ENCODE results near the gene HP. TPM values are rescaled to one million over a fixed set of nuclear protein-coding genes. Genes with fewer than 3 reads are reported as not detected.

HP gene
- total RNA-seq, 1 experiment from 2014 or later: not detected

GRCh38 chr16:72025404-72026114, 28.7 kb upstream of the HP start:
- Histone ChIP-seq H3K36me3 (no peaks in the 10 kb centered on the region), H3K4me3 (no peak overlapping the region), H3K27me3 (no peaks in the 10 kb centered on the region), H3K27ac (no peak overlapping the region), H3K9me3 (replicated peaks) (no peaks in the 10 kb centered on the region), H3K4me1 (no peaks in the 10 kb centered on the region)
- DNase-seq: no peak

- no peak for DNase-seq
- no peaks in the 10 kb centered on the region for H3K36me3 ChIP-seq
- H3K27ac ChIP-seq: no peak overlapping the region
- no peaks in the 10 kb centered on the region for H3K9me3 ChIP-seq (replicated peaks)
- no peaks in the 10 kb centered on the region for H3K27me3 ChIP-seq
- H3K4me3 ChIP-seq: no peak overlapping the region
- H3K4me1 ChIP-seq: no peaks in the 10 kb centered on the region
These were observed 26.5 kb upstream of the HP start for GRCh38 chr16:72027669-72028378.

GRCh38 chr16:72029567-72030271, 24.6 kb upstream of the HP start:
- no peaks in the 10 kb centered on the region for H3K36me3 ChIP-seq
- H3K27me3 ChIP-seq: no peaks in the 10 kb centered on the region
- H3K4me3 ChIP-seq: no peak overlapping the region
- H3K9me3 ChIP-seq (replicated peaks): no peaks in the 10 kb centered on the region
- no peak for DNase-seq
- H3K27ac ChIP-seq: no peak overlapping the region
- no peaks in the 10 kb centered on the region for H3K4me1 ChIP-seq

DNA sequence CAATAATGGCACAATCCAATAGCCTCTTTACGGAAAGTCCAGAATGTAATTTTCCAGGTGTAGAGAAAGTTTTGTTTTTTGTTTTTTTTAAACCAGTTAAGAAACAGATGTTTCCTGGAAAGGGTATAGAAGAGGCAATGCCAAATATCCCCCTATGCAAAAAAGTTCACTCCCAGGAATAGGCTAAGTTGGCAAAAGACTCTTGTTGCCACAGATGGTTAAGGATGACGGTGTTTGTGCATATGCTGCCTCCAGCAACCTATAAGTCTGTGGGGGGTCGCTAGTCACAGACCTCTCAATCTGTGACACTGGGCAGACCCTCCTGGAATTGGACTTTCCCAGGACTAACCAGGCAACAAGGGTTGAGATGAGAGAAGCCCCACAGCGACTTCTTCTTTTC, 20.9 kb upstream of the HP start:
- Histone ChIP-seq H3K36me3 (no peaks in the 10 kb centered on the region), H3K4me1 (no peaks in the 10 kb centered on the region)
- DNase-seq: no peak

DNA sequence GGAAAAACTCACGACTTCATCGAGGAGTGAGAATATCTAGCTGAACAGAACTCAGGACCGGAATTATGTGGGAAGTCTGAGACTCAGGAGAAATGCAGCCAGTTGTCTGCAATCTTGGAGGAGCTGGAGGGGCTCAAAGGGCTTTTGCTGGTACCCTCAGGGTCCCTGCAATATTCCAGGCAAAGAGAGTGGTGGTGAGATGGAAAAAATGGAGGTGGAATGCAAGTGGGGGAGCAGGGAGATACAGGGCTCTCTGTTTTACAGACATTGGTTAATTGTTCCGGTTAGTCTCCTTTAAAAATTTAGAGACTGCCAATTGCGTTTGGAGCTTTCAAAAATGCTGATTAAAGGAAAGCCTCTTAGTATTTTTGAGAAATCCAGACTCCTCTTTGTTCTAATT, 18.2 kb upstream of the HP start:
- no peaks in the 10 kb centered on the region for H3K27me3 ChIP-seq
- H3K27ac ChIP-seq: no peak overlapping the region
- no peaks in the 10 kb centered on the region for H3K4me1 ChIP-seq
- no peak for DNase-seq
- no peaks in the 10 kb centered on the region for H3K36me3 ChIP-seq
- H3K9me3 ChIP-seq (replicated peaks): no peaks in the 10 kb centered on the region
- no peak overlapping the region for H3K4me3 ChIP-seq

More for the DNA sequence above, 20.9 kb upstream of the HP start:
- no peak overlapping the region for H3K4me3 ChIP-seq
- H3K27me3 ChIP-seq: no peaks in the 10 kb centered on the region
- no peaks in the 10 kb centered on the region for H3K9me3 ChIP-seq (replicated peaks)
- H3K27ac ChIP-seq: no peak overlapping the region

GRCh38 chr16:72042157-72042660, 12.1 kb upstream of the HP start:
- no peak overlapping the region for H3K4me3 ChIP-seq
- H3K9me3 ChIP-seq (replicated peaks): no peaks in the 10 kb centered on the region
- H3K27ac ChIP-seq: peak overlapping the region; percentile 46
- H3K36me3 ChIP-seq: no peaks in the 10 kb centered on the region
- H3K4me1 ChIP-seq: peaks cover 14% of the 10 kb centered on the region
- peak; percentile 82 to 91 for DNase-seq
- no peaks in the 10 kb centered on the region for H3K27me3 ChIP-seq

- Histone ChIP-seq H3K27me3 (no peaks in the 10 kb centered on the region), H3K4me1 (peaks cover 14% of the 10 kb centered on the region), H3K36me3 (no peaks in the 10 kb centered on the region), H3K4me3 (no peak overlapping the region), H3K27ac (no peak overlapping the region), H3K9me3 (replicated peaks) (no peaks in the 10 kb centered on the region)
- DNase-seq: no peak
These were observed 11.2 kb upstream of the HP start for GRCh38 chr16:72043058-72043457.

GRCh38 chr16:72043539-72043938, 10.8 kb upstream of the HP start:
- no peak overlapping the region for H3K27ac ChIP-seq
- DNase-seq: no peak
- peaks cover 14% of the 10 kb centered on the region for H3K4me1 ChIP-seq
- no peaks in the 10 kb centered on the region for H3K9me3 ChIP-seq (replicated peaks)
- no peaks in the 10 kb centered on the region for H3K36me3 ChIP-seq
- no peaks in the 10 kb centered on the region for H3K27me3 ChIP-seq
- H3K4me3 ChIP-seq: no peak overlapping the region

- Histone ChIP-seq H3K27ac (no peak overlapping the region), H3K9me3 (replicated peaks) (no peaks in the 10 kb centered on the region), H3K4me3 (no peak overlapping the region), H3K4me1 (peaks cover 14% of the 10 kb centered on the region), H3K36me3 (no peaks in the 10 kb centered on the region), H3K27me3 (no peaks in the 10 kb centered on the region)
- DNase-seq: no peak
These were observed 10.0 kb upstream of the HP start for GRCh38 chr16:72044296-72044695.

- no peak overlapping the region for H3K27ac ChIP-seq
These were observed 9.4 kb upstream of the HP start for GRCh38 chr16:72044825-72045359.

DNA sequence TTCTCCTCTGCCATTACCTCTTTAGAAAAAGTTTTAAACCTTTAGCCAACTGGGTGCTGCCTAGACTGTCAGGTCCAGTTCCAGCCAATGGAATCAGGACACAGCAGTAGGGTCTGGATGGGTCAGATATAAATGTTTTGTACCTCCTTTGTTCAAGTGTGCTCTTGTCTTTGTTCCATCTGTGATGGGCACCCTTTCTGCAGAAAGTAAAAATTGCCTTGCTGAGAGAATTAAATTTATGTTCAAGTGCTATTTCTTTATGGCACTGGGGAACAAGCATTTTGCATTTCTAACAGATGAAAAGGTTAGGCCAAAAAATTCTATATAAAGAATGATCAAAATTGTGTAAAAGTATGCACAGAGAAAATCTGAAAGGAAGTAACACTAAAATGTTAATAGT, 5.2 kb upstream of the HP start:
- Histone ChIP-seq H3K27ac (no peak overlapping the region), H3K27me3 (no peaks in the 10 kb centered on the region), H3K36me3 (no peaks in the 10 kb centered on the region), H3K4me3 (no peak overlapping the region), H3K9me3 (replicated peaks) (no peaks in the 10 kb centered on the region), H3K4me1 (no peaks in the 10 kb centered on the region)
- DNase-seq: no peak

More at GRCh38 chr16:72044825-72045359, 9.4 kb upstream of the HP start:
- H3K4me1 ChIP-seq: peaks cover 14% of the 10 kb centered on the region
- H3K36me3 ChIP-seq: no peaks in the 10 kb centered on the region
- no peaks in the 10 kb centered on the region for H3K27me3 ChIP-seq
- no peak for DNase-seq
- H3K9me3 ChIP-seq (replicated peaks): no peaks in the 10 kb centered on the region
- no peak overlapping the region for H3K4me3 ChIP-seq

DNA sequence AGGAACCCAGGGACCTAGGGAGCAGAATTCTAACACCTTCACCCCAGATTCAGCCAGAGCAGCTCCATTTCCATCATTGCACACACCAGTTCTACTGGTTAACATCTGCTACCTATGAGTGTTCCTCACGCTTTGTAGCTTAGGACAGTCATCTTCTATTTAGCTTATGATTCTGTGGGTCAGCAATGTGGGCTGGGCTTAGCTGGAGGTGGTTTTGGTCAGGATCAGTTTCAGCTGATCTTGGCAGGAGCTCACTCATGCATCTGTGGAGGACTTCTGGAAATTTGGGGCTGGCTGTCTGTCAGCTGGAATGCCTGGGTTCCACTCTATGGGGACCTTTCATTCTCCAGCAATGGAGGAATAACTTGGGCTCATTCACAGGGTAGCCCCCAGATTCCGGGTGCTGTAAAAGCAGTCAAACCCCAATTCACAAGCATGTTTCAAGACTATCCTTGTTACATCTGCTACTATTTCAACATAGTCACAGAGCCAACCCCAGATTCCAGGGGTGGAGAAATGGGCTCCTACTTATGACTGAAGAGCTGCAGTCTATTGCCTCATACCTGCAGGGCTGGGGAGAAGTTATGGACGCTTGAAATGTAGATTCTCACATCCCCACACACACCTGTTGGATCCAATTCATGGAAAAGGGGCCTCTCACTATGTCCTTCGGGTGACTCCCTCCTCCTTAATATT, 3.4 kb upstream of the HP start:
- H3K4me1 ChIP-seq: no peaks in the 10 kb centered on the region
- no peak overlapping the region for H3K4me3 ChIP-seq
- H3K27me3 ChIP-seq: no peaks in the 10 kb centered on the region
- DNase-seq: no peak
- H3K27ac ChIP-seq: no peak overlapping the region
- H3K9me3 ChIP-seq (replicated peaks): no peaks in the 10 kb centered on the region
- no peaks in the 10 kb centered on the region for H3K36me3 ChIP-seq

- H3K9me3 ChIP-seq (replicated peaks): no peaks in the 10 kb centered on the region
- no peak for DNase-seq
- no peaks in the 10 kb centered on the region for H3K4me1 ChIP-seq
These were observed 2.5 kb upstream of the HP start for GRCh38 chr16:72051818-72052217.

GRCh38 chr16:72055911-72056310, 1.6 kb downstream of the HP start:
- Histone ChIP-seq H3K27ac (no peak overlapping the region), H3K27me3 (no peaks in the 10 kb centered on the region), H3K36me3 (no peaks in the 10 kb centered on the region), H3K9me3 (replicated peaks) (no peaks in the 10 kb centered on the region), H3K4me3 (no peak overlapping the region), H3K4me1 (no peaks in the 10 kb centered on the region)
- DNase-seq: no peak

More at GRCh38 chr16:72051818-72052217, 2.5 kb upstream of the HP start:
- no peak overlapping the region for H3K4me3 ChIP-seq
- H3K27ac ChIP-seq: no peak overlapping the region
- H3K27me3 ChIP-seq: no peaks in the 10 kb centered on the region
- H3K36me3 ChIP-seq: no peaks in the 10 kb centered on the region
